H9 (cell line): ENCODE measurements around the gene SPRTN. TPM values are rescaled to one million over a fixed set of nuclear protein-coding genes. Genes with fewer than 3 reads are reported as not detected.

Experiments
- DNase-seq: peaks from one replicate; pipeline ENCODE4 v3.0.0-alpha.2; 2017
- H2AFZ ChIP-seq: one replicate; pipeline ENCODE4 v1.6.1; 2013; ENCODE audit warnings: mild to moderate bottlenecking, low read length, control low read depth, moderate library complexity
- H2AK5ac ChIP-seq: 2 replicates; pipeline ENCODE4 v1.6.1; 2013; ENCODE audit warnings: low read length, control low read depth, mixed read lengths; ENCODE audit not compliant: insufficient read length
- H2BK120ac ChIP-seq: one replicate; pipeline ENCODE4 v1.6.1; 2013; ENCODE audit warnings: low read depth, mild to moderate bottlenecking, low read length, control low read depth, inconsistent platforms; ENCODE audit not compliant: poor library complexity, severe bottlenecking
- H2BK12ac ChIP-seq: 2 replicates; pipeline ENCODE4 v1.6.1; 2013; ENCODE audit warnings: low read length, control low read depth, mixed read lengths, low read depth; ENCODE audit not compliant: insufficient read length
- H2BK15ac ChIP-seq: 2 replicates; pipeline ENCODE4 v1.6.1; 2013; ENCODE audit warnings: low read depth, low read length, control low read depth
- H2BK20ac ChIP-seq: one replicate; pipeline ENCODE4 v1.6.1; 2013; ENCODE audit warnings: low read depth, mild to moderate bottlenecking, low read length, control low read depth, inconsistent platforms; ENCODE audit not compliant: poor library complexity, severe bottlenecking
- H2BK5ac ChIP-seq: 2 replicates; pipeline ENCODE4 v1.6.1; 2013; ENCODE audit warnings: low read length, control low read depth, mixed read lengths; ENCODE audit not compliant: insufficient read length
- H3K14ac ChIP-seq: 2 replicates; pipeline ENCODE4 v1.6.1; 2013; ENCODE audit warnings: low read length, control low read depth; ENCODE audit not compliant: insufficient read depth
- H3K18ac ChIP-seq: 2 replicates; pipeline ENCODE4 v1.6.1; 2013; ENCODE audit warnings: low read depth, mild to moderate bottlenecking, mixed read lengths, low read length, control low read depth; ENCODE audit not compliant: insufficient read length
- H3K23ac ChIP-seq: 2 replicates; pipeline ENCODE4 v1.6.1; 2013; ENCODE audit warnings: low read length, control low read depth, mixed read lengths, low read depth; ENCODE audit not compliant: insufficient read length
- H3K23me2 ChIP-seq: 2 replicates; pipeline ENCODE4 v1.6.1; 2013; ENCODE audit warnings: low read depth, mild to moderate bottlenecking, mixed read lengths, low read length, control low read depth; ENCODE audit not compliant: insufficient read length, poor library complexity, severe bottlenecking
- H3K27ac ChIP-seq: 2 replicates; pipeline ENCODE4 v1.5.1; 2013; ENCODE audit warnings: low read length, control low read depth, mixed read lengths, low read depth; ENCODE audit not compliant: insufficient read length
- H3K27me3 ChIP-seq: 2 replicates; pipeline ENCODE4 v1.6.1; 2013; ENCODE audit warnings: low read length, control low read depth, inconsistent platforms; ENCODE audit not compliant: insufficient read depth
- H3K4ac ChIP-seq: 2 replicates; pipeline ENCODE4 v1.6.1; 2013; ENCODE audit warnings: low read depth, mild to moderate bottlenecking, control low read depth, inconsistent platforms, low read length, moderate library complexity
- H3K4me1 ChIP-seq: 2 replicates; pipeline ENCODE4 v1.6.1; 2013; ENCODE audit warnings: low read length, control low read depth, inconsistent platforms; ENCODE audit not compliant: insufficient read depth
- H3K4me2 ChIP-seq: 2 replicates; pipeline ENCODE4 v1.6.1; 2013; ENCODE audit warnings: low read length, control low read depth, mixed read lengths; ENCODE audit not compliant: insufficient read length, insufficient read depth
- H3K56ac ChIP-seq: 2 replicates; pipeline ENCODE4 v1.6.1; 2013; ENCODE audit warnings: low read depth, mild to moderate bottlenecking, mixed read lengths, low read length, control low read depth; ENCODE audit not compliant: insufficient read length
- H3K79me1 ChIP-seq: 2 replicates; pipeline ENCODE4 v1.6.1; 2013; ENCODE audit warnings: low read depth, mild to moderate bottlenecking, moderate library complexity, low read length, control low read depth, inconsistent platforms; ENCODE audit not compliant: insufficient read depth, poor library complexity, severe bottlenecking
- H3K79me2 ChIP-seq: 2 replicates; pipeline ENCODE4 v1.6.1; 2013; ENCODE audit warnings: low read length, control low read depth, inconsistent platforms; ENCODE audit not compliant: insufficient read depth
- H3K9ac ChIP-seq: 2 replicates; pipeline ENCODE4 v1.6.1; 2013; ENCODE audit warnings: low read length, control low read depth, mixed read lengths; ENCODE audit not compliant: insufficient read length; ENCODE audit errors: extremely low read depth
- H3K9me3 ChIP-seq: one replicate; pipeline ENCODE4 v1.6.1; 2013; ENCODE audit warnings: low read depth, low read length, inconsistent platforms; ENCODE audit not compliant: control insufficient read depth
- H3T11ph ChIP-seq: one replicate; pipeline ENCODE4 v1.6.1; 2013; ENCODE audit warnings: mild to moderate bottlenecking, low read length, control low read depth, inconsistent platforms
- H4K20me1 ChIP-seq: one replicate; pipeline ENCODE4 v1.6.1; 2013; ENCODE audit not compliant: control insufficient read depth, insufficient read length, insufficient read depth
- H4K5ac ChIP-seq: 2 replicates; pipeline ENCODE4 v1.6.1; 2013; ENCODE audit warnings: low read depth, mild to moderate bottlenecking, mixed read lengths, low read length, control low read depth; ENCODE audit not compliant: insufficient read length
- H4K8ac ChIP-seq: replicated peaks from 2 replicates; pipeline ENCODE4 v1.6.1; 2013; ENCODE audit warnings: low read length, control low read depth, mixed read lengths, low read depth; ENCODE audit not compliant: insufficient read length
- H4K91ac ChIP-seq: 2 replicates; pipeline ENCODE4 v1.6.1; 2013; ENCODE audit warnings: low read depth, mild to moderate bottlenecking, moderate library complexity, mixed read lengths, low read length, control low read depth; ENCODE audit not compliant: insufficient read length
- H3K27ac Mint-ChIP-seq, 3 experiments: 2 replicates in 2 of 3; 3 replicates in 1 of 3; pipeline ENCODE4 v1.8.0; 2020 to 2021; ENCODE audit warnings: mixed read lengths in 3 of 3, mild to moderate bottlenecking in 1 of 3, moderate library complexity in 1 of 3
- H3K27me3 Mint-ChIP-seq: 2 replicates; pipeline ENCODE4 v1.8.0; 2021; ENCODE audit warnings: low read depth, mild to moderate bottlenecking, moderate library complexity, mixed read lengths
- H3K36me3 Mint-ChIP-seq, 3 experiments: 2 replicates in 2 of 3; 3 replicates in 1 of 3; pipeline ENCODE4 v1.8.0; 2020 to 2021; ENCODE audit warnings: low read depth in 3 of 3, mixed read lengths in 3 of 3; ENCODE audit not compliant: insufficient read depth in 1 of 3
- H3K4me1 Mint-ChIP-seq, 2 experiments: 2 replicates each; pipeline ENCODE4 v1.8.0; 2020; ENCODE audit warnings: mixed read lengths in 2 of 2
- H3K4me3 Mint-ChIP-seq, 2 experiments: 2 replicates in 1 of 2; 3 replicates in 1 of 2; pipeline ENCODE4 v1.8.0; 2020 to 2021; ENCODE audit warnings: mild to moderate bottlenecking in 2 of 2, mixed read lengths in 2 of 2, moderate library complexity in 1 of 2
- H3K9me3 Mint-ChIP-seq, 2 experiments: 2 replicates in 1 of 2; 3 replicates in 1 of 2; pipeline ENCODE4 v1.8.0; 2020; ENCODE audit warnings: mild to moderate bottlenecking in 2 of 2, mixed read lengths in 2 of 2, moderate library complexity in 1 of 2
- CTCF ChIP-seq: fragments of 200-600 bp; sonication (generic); conservative IDR thresholded peaks from 3 replicates; pipeline ENCODE4 v1.8.0; 2021; ENCODE audit warnings: antibody characterized with exemption, mild to moderate bottlenecking
- WGBS: extraction: QIAGEN DNeasy Blood & Tissue Kit; methylation state at CpG from one replicate; pipeline ENCODE4 v1.1.7; 2013; ENCODE audit warnings: missing lambda C conversion rate, low lambda C conversion rate, mixed read lengths; ENCODE audit not compliant: insufficient read length; ENCODE audit errors: extremely low coverage; 5-methylcytosine and 5-hydroxymethylcytosine counted together
- total RNA-seq: library from RNA; stranded (reverse); gene quantifications from 2 replicates; pipeline ENCODE4 v1.2.1, GENCODE V29; 2021

SPRTN gene
- total RNA-seq, 1 experiment from 2014 or later, result 14.8 TPM

- H3K4me1 Mint-ChIP-seq, result peaks cover 3 to 4% of the 10 kb centered on the region in 2 experiments; a peak in 3 of 4 replicates
- H3K27me3 Mint-ChIP-seq, result no peaks in the 10 kb centered on the region; the same call in 1 of the 2 replicates
- Histone ChIP-seq H2BK20ac (no peak overlapping the region), H2BK15ac (no peak overlapping the region), H3K56ac (no peak overlapping the region), H2AK5ac (no peak overlapping the region), H3K4me2 (no peak overlapping the region), H3K14ac (no peak overlapping the region), H2BK12ac (no peak overlapping the region), H2AFZ (no peak overlapping the region), H3K18ac (no peak overlapping the region), H3K23ac (no peak overlapping the region), H3T11ph (no peak overlapping the region), H2BK120ac (no peak overlapping the region), H4K5ac (no peak overlapping the region), H4K8ac (no peak overlapping the region), H3K27me3 (no peaks in the 10 kb centered on the region), H4K91ac (no peak overlapping the region), H4K20me1 (no peaks in the 10 kb centered on the region), H3K9me3 (no peaks in the 10 kb centered on the region), H3K4me1 (no peaks in the 10 kb centered on the region), H3K23me2 (no peaks in the 10 kb centered on the region), H3K79me2 (no peaks in the 10 kb centered on the region), H3K9ac (no peak overlapping the region), H3K4ac (no peak overlapping the region), H2BK5ac (no peak overlapping the region), H3K79me1 (no peaks in the 10 kb centered on the region), H3K27ac (no peak overlapping the region)
- DNase-seq, result no peak
- no peaks in the 10 kb centered on the region for H3K36me3 Mint-ChIP-seq
- no peak overlapping the region for H3K4me3 Mint-ChIP-seq
- WGBS, result no CpG with 5 or more reads among the region's 7 CpGs
- H3K9me3 Mint-ChIP-seq, result no peaks in the 10 kb centered on the region
- peak; percentile 47; the same call in 2 of the 3 replicates for TF ChIP-seq CTCF
- H3K27ac Mint-ChIP-seq, result no peak overlapping the region
Measured at GRCh38 chr1:231322880-231323530, 15.1 kb upstream of the SPRTN start.
